Daoy (cell line): ENCODE data around the gene BSCL2. TPM values are rescaled to one million over a fixed set of nuclear protein-coding genes. Genes with fewer than 3 reads are reported as not detected.
"Not testable (repeated sequence)": the region's sequence is repeated elsewhere in the genome, so short reads cannot be mapped to it uniquely, and the experiment has no call there.

Source experiments
- DNase-seq: peaks from one replicate; pipeline ENCODE4 v3.0.0-alpha.2; 2015; ENCODE audit warnings: low read depth
- total RNA-seq: library from RNA; depleted of rRNA; stranded (reverse); fragments of >200 nt; shearing (Covaris generic); gene quantifications from 2 replicates; pipeline ENCODE4 v1.2.3, GENCODE V29; 2014

BSCL2 gene
- total RNA-seq, 1 experiment from 2014 or later = 56.9 TPM

DNA sequence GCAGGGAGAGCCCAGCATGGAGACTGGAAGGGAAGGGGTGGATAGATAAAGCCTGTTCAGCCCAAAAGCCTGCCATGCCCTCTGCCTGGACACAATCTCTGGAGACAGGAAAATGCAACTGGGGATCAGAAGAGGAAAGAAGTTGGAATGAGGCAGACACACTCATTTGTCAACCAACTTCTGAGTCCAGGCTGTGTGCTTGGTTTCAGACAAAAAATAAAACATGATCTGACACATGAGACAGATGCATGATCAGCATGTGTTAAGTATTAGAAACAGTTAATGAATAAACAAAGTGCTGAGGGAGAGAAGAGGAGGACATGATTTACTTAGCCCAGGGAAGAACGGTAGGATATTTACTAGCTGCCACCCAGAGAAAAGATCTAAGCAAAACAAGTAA is 18.7 kb downstream of the BSCL2 start:
- DNase-seq = no peak

- DNase-seq = no peak
Observed at GRCh38 chr11:62687508-62688396, 19.5 kb downstream of the BSCL2 start.

DNA sequence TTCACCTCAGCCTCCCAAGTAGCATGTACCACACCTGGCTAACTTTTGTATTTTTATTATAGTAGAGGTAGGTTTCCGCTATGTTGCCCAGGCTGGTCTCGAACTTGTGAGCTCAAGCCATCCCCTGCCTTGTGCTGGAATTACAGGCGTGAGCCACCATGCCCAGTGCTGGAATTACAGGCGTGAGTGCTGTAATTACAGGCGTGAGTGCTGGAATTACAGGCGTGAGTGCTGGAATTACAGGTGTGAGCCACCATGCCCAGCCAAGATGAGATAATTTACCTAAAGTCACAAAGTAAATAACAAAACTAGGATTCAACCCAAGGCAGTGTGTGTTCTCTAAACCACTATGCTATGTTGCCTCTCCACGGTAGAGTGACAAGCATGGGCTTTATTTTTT is 24.7 kb downstream of the BSCL2 start:
- DNase-seq = no peak

- DNase-seq = peak; percentile 64
Observed at GRCh38 chr11:62680825-62681240, 26.4 kb downstream of the BSCL2 start.

GRCh38 chr11:62678770-62679696 is 28.2 kb downstream of the BSCL2 start, which contains the start of gene UBXN1:
TSS of gene UBXN1 (minus strand) at chr11:62679073. CDS start at chr11:62678923, 150 bp downstream.
- DNase-seq = peak; percentile 91

DNA sequence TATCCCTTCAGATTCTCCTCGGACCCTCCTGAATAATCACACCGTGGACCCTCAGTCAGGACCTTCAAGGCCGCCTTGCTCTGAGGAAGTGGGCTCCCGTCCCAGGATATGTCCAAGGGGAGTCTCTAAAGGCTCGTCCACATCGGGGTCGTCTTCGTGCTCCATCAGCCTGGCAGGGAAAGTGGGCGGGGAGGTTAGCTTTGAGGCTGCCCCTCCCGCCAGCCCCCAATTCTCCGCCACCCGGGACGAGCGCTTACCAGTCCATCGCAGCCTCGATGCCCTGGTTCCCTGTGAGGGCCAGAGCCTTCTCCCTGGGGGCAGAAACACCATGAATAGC is 28.8 kb downstream of the BSCL2 start:
- DNase-seq = no peak

GRCh38 chr11:62677714-62678113 is 29.5 kb downstream of the BSCL2 start:
- no peak for DNase-seq

DNA sequence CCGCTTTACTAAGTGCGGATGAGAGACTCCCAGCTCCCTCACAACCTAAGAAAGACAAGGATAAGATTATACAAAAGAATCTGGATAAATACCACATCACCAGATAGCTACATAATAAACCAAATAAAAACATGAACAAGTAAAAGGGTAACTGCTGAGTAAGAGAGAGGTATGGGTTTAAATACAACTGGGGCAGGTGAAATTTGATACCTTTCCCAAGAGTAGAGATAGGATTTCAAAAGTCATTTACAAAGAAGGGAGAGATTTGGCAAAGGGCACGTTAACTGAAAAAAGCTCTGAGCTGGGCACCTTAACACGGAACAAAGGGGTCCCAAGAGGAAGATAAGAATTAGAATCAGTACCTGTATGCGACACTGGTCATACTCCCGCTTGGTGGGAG is 30.1 kb downstream of the BSCL2 start:
- no peak for DNase-seq

DNA sequence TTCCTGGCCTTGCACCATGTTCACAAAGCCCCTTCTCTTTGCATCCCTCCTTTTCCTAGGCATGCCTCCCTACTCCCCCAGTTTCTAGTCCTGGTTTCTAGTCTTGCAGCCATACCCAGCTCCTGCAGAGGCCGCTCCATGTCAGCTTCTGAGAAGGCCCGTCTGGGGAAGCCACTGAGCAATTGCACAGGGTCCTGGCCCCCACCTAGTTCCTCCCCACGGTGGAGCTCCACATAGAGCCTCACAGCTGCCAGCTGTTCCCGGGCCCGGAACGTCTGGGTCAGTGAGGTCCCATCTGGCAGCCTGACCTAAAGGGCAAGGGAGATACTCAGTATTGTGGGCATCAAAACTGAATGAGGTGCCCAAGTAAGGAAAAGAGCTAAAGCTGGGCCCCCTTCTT is 30.5 kb downstream of the BSCL2 start:
- DNase-seq = no peak

- not testable (repeated sequence) for DNase-seq
Observed at GRCh38 chr11:62675415-62675814, 31.8 kb downstream of the BSCL2 start.

DNA sequence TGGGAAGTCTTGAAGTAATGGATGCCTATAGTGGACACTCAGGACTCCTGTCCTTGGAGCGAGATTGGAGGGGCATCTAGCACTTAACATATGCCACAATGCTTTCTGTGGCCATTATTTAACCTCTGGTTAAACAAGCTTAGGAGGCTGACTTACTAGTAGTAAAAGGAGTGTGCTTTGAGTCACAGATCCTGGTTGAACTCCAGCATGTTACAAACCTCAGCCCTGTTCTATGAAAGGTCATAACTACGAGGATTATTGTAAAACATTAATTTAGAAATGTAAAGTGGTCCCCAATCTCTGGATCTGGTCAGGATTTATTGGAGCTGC is 34.1 kb downstream of the BSCL2 start:
- DNase-seq = no peak

DNA sequence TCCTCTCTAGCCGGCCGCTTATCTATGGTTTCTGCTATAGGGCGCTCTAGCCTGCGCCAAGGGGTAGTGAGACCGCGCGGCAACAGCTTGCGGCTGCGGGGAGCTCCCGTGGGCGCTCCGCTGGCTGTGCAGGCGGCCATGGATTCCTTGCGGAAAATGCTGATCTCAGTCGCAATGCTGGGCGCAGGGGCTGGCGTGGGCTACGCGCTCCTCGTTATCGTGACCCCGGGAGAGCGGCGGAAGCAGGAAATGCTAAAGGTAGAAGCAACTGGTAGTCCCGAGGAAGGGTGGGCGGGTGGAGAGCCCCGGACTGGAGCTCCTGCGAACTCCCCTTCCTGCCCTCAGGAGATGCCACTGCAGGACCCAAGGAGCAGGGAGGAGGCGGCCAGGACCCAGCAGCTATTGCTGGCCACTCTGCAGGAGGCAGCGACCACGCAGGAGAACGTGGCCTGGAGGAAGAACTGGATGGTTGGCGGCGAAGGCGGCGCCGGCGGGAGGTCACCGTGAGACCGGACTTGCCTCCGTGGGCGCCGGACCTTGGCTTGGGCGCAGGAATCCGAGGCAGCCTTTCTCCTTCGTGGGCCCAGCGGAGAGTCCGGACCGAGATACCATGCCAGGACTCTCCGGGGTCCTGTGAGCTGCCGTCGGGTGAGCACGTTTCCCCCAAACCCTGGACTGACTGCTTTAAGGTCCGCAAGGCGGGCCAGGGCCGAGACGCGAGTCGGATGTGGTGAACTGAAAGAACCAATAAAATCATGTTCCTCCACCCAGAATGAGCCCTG is 35.4 kb downstream of the BSCL2 start, which contains the start of the genes LBHD1 and UQCC3:
Gene LBHD1, minus strand, starts transcription at position 660 of the 782 bp plus-strand sequence. CDS start 2,236 bp downstream, outside the sequence.
Gene UQCC3, plus strand, starts transcription at position 66 of the 782 bp plus-strand sequence. Its CDS starts 73 bp downstream, at position 139.
- DNase-seq = peak; percentile 86

DNA sequence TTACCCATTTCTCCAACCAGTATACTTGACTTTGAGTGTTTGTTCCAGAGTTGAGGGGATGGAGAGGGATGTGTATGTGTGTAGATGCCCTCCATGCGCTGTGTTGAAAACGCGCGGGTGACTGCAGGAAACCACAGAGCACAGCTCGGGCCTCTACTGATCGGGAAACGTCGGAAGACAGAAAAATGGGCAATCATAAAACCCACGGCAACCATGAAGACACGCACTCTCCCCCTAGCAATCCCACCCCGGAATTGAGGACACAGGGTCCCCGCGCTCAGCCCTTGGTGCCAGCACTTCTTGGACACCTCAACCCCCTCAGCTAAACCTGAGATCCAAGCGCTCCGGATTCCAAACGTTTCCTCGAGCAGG is 36.0 kb downstream of the BSCL2 start:
- DNase-seq = no peak

DNA sequence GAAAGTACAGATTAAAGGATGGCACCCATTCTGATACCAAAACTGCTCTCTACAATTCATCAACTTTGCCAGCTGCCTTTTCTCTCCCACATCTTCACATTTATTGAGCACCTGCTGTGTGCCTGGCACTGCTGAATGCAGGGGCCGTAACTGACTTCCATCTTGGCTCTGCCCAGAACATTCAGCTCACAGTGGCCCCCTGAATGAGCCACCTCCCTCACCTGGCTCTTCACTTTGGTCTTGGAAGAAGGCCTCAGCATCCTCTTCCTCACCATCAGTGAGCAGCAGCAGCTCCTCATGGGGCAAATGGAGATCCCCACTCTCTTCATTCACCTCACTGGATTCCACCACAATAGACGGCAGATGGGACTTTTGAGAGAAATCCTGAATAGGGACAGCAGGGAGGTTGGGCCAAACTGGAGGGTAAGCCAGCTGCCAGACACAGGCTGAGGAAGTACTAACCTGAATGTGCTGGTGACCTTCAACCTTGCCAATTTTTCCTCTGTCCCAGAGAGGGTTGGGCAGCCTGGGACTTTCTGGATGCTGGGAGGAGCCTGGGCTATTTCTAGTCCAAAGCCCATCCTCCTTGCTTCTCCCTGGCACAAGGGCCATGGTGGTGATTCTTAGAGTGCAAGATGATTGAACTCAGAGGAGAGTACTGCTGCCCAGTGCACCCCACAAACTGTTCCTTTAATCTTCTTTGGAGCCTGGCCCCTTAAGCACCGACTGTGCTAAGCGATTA is 37.6 kb downstream of the BSCL2 start:
- no peak for DNase-seq

DNA sequence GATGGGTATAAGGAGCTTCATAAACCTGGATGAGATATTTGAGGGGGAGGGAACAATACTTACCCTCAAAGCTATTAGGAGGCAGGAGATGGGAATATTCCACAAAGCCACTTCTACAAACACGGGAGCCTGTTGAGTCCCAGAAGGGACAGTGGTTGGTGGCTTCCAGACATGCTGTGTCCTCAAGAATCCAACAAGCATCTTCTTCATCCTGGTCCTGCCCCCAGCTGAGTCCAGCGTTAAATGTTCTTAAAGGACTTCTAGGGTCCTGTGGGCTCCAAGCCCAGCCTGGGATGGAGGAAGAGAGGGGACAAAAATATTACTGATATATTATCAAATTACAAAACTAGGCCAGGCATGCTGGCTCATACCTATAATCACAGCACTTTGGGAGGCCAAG is 39.8 kb downstream of the BSCL2 start:
- no peak for DNase-seq

GRCh38 chr11:62666259-62666926 is 40.8 kb downstream of the BSCL2 start:
- no peak for DNase-seq

DNA sequence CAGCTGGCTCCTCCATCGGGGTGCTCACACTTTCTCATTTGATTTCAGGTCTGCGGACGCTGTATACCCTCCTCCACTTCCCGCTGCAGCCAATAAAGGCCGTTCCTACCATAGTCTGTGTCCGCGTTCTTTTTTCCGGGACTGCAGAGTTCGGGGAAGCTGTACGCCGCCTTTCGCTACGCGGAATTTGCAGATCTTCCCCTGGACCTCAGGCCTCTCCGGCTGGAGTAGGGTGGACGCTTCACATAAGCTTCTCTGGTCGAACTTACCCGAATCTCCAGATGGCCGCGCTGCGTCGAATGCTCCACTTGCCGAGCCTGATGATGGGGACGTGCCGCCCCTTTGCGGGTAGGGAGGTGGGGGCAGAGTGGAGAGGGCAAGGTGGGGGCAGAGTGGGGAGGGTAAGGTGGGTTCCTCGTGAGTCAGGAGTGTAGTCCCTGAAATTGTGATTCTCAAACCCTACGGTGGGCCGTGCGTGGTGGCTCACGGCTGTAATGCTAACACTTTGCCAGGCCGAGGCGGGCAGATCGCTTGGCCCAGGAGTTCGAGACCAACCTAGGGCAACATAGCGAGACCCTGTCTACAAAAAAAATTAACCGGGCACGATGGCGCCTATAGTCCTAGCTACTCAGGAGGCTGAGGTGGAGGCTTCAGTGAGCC is 41.5 kb downstream of the BSCL2 start:
- peak; percentile 51 for DNase-seq

DNA sequence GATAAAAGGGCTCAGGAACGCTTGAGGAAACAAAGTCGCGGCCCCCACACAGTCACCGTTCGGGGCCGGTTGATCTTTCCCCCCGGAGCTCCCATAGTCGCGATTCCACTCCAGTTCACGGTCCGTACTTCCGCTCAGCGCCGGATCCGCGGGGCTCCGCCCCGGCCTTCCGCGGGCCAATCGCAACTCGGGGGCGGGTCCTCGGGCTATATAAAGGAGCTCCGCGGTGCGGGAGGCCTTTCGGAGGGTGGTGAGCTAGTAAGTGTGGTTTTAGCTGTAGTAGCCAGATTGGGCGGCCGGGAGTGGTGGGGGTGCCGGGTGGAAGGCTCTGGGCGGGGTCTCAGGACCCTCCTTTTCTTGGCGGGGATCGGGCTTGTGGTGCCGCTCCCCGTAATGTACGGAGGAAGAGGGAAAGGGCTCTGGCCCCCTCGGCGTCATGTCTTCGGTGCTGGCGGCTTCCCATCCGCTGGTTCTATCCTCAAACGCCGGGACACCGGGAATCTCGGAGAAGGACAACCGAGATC is 42.1 kb downstream of the BSCL2 start, which contains the start of the genes C11orf98 and CSKMT:
Gene C11orf98, minus strand, starts transcription at position 136 of the 524 bp plus-strand sequence. Its CDS starts 41 bp downstream, at position 95.
Gene CSKMT, plus strand, starts transcription at position 238 of the 524 bp plus-strand sequence. CDS start 568 bp downstream, outside the sequence.
- DNase-seq = peak; percentile 91

DNA sequence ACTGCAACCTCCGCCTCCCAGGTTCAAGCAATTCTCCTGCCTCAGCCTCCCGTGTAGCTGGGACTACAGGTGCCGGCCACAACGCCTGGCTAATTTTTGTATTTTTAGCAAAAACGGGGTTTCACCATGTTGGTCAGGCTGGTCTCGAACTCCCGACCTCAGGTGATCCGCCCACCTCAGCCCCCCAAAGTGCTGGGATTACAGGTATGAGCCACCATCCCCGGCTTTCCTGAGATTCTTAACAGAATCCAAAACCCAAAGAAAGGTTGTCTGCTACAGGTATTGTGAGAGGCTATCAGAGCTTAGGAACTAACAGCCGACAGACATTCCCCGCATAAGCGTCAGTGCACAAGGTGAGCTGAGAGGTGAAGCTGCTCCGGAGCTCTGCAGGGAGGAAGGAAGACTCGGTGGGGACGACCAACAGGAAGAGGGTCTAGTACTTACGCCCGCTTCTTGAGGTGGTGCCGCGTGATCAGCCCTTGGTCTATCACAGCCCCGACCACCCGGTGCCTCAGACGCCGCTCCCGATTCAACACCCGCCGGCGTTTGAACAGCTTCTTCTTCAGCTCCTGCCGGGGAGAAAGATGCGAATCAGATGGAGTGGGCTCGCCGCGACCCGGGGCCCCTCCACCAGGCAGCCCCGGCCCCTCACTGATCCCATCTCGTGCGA is 42.7 kb downstream of the BSCL2 start:
- peak; percentile 67 for DNase-seq
